ENCODE results near the gene DUSP16. TPM values are rescaled to one million over a fixed set of nuclear protein-coding genes. Genes with fewer than 3 reads are reported as not detected.

Gene DUSP16
- total and polyA plus RNA-seq, 2 of the 8 experiments (the other 6 are each of a cell fraction or from before 2014, with no cell fraction given), result 31.6 to 55.9 TPM

DNA sequence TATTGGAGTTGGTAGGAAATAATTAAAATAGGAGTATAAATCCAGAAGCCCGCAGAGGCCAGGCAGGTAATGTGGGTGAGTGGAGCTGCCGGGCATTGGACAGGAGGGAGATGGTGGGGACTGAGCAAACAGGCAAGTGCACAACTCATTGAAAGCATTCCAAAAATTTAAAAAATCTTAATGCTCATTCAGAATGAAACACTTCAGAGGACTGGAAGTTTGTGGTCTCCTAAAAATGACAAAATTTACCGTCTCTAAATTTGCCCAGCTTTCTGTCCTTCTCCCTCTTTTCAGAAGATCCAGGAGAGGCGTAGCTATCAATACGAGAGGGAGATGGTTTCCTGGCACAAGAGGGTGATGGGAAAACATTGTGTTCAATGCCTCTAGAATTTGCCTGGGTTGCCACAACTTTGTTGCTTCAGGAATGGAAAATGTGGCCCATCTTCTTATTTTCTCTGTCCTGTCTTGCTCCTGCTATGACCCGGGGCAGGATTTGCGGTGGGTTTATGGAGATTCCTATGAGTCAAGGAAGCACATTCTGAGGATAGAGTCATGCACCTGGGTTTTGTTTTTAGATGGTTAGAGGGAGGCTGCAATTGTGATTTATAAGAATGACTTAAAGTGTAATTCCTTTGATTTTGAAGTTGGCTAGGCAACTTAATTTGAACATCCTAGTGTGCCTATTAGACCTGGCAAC, 133.6 kb downstream of the DUSP16 start:
- H3K9ac ChIP-seq (replicated peaks in 1 of 4; ENCODE audit: extremely low read depth in 1 of 4, low read depth in 3 of 4, low read length in 3 of 4), result no peak overlapping the region
- H3K18ac ChIP-seq (ENCODE audit: extremely low read depth, low read length), result no peak overlapping the region
- H2BK20ac ChIP-seq (ENCODE audit: low read length), result no peak overlapping the region
- no peak overlapping the region for H3K23ac ChIP-seq (ENCODE audit: insufficient read length)
- no peak overlapping the region for H2AFZ ChIP-seq (ENCODE audit: low read length)
- no peaks in the 10 kb centered on the region for H3K79me2 ChIP-seq (ENCODE audit: control insufficient read depth in 1 of 2, insufficient read depth in 2 of 2, low read length in 2 of 2)
- POLR2A ChIA-PET (ENCODE audit: partially characterized antibody), result no interaction called here
- H3K4me1 ChIP-seq (replicated peaks in 1 of 4; ENCODE audit: control insufficient read depth in 3 of 4, insufficient read depth in 4 of 4, low read length in 3 of 4), result peaks cover 0 to 4% (median 1%) of the 10 kb centered on the region in 4 experiments; a peak in 2 of 7 replicates
- no peaks in the 10 kb centered on the region; a peak in 1 of 8 replicates for H3K36me3 ChIP-seq (ENCODE audit: control insufficient read depth in 2 of 4, insufficient read depth in 4 of 4, low read length in 3 of 4)
- no peak overlapping the region for H2BK5ac ChIP-seq (ENCODE audit: low read depth, low read length)
- H2BK15ac ChIP-seq (ENCODE audit: low read length), result no peak overlapping the region
- no peak overlapping the region for H4K91ac ChIP-seq (replicated peaks; ENCODE audit: insufficient read length, low read length)
- no peak overlapping the region for H3K56ac ChIP-seq (replicated peaks; ENCODE audit: insufficient read length, low read depth, low read length)
- no peak overlapping the region for H3K4me2 ChIP-seq (ENCODE audit: insufficient read depth in 1 of 2, low read depth in 2 of 2, low read length in 2 of 2)
- DNase-seq (ENCODE audit: low read depth in 1 of 2, low spot score in 2 of 2) (no peak), FAIRE-seq (no peak)
- H3K4me3 ChIP-seq (ENCODE audit: extremely low read depth in 1 of 4, insufficient read depth in 2 of 4, low read depth in 3 of 4, low read length in 4 of 4), result no peak overlapping the region
- no peaks in the 10 kb centered on the region for H3K27me3 ChIP-seq (replicated peaks in 1 of 4; ENCODE audit: control insufficient read depth in 3 of 4, extremely low read depth in 1 of 4, insufficient read depth in 3 of 4, low read length in 3 of 4)
- no peaks in the 10 kb centered on the region for H3K9me3 ChIP-seq (ENCODE audit: insufficient read depth in 2 of 2, low read depth in 1 of 2, low read length in 1 of 2)
- no peak overlapping the region for H2BK12ac ChIP-seq (ENCODE audit: low read depth, low read length)
- no peaks in the 10 kb centered on the region for H4K20me1 ChIP-seq (replicated peaks in 1 of 2; ENCODE audit: control insufficient read depth in 1 of 2, insufficient read depth in 2 of 2, low read length in 2 of 2)
- no peak overlapping the region for H3K14ac ChIP-seq (ENCODE audit: insufficient read length)
- H3K23me2 ChIP-seq (ENCODE audit: low read depth, low read length), result no peaks in the 10 kb centered on the region
- CTCF ChIA-PET (ENCODE audit: partially characterized antibody), result interaction anchor here (0.6 kb wide), 1 partner anchor 348 kb away, joined by 3 read pairs; no protein-coding TSS in a partner anchor
- H4K5ac ChIP-seq (ENCODE audit: insufficient read length, low read depth, low read length), result no peak overlapping the region
- no peaks in the 10 kb centered on the region for H3K79me1 ChIP-seq (ENCODE audit: low read depth, low read length)
- H2AK5ac ChIP-seq (ENCODE audit: low read depth, low read length), result no peak overlapping the region
- no peak for TF ChIP-seq RBBP5 (IDR thresholded peaks at IDR 0.05; ENCODE audit: borderline replicate concordance, low read depth, low read length)
- H2BK120ac ChIP-seq (replicated peaks; ENCODE audit: low read depth, low read length), result no peak overlapping the region
- H3K27ac ChIP-seq (ENCODE audit: low read depth, low read length), result no peak overlapping the region; the same call in 1 of the 2 replicates
- no peak overlapping the region for H4K8ac ChIP-seq (ENCODE audit: extremely low read depth, insufficient read depth, low read length)
- no peak overlapping the region for H3K4ac ChIP-seq (replicated peaks; ENCODE audit: insufficient read length, low read depth, low read length)
- 83% methylated on average over 7 of the region's 7 CpGs; no CpG with 5 or more reads in 1 of the 2 experiments for WGBS, 2 experiments (ENCODE audit: extremely low coverage in 1 of 2, insufficient coverage in 1 of 2, insufficient read length in 1 of 2, insufficient replicate concordance in 2 of 2, low coverage in 1 of 2, low lambda C conversion rate in 2 of 2, missing lambda C conversion rate in 1 of 2)
